Loucy (cell line): ENCODE measurements around the gene VPS16.

Experiments used
- EZH2phosphoT487 ChIP-seq: fragments of 200-600 bp; IDR thresholded peaks from 2 replicates; pipeline ENCODE4 v1.6.1; 2018; ENCODE audit warnings: antibody characterized with exemption, mild to moderate bottlenecking, moderate library complexity, borderline replicate concordance
- TF ChIP-seq, protein P1 (sequence below): fragments of 200-600 bp; sonication (generic); conservative IDR thresholded peaks from 2 replicates; pipeline ENCODE4 v1.5.1; 2014; ENCODE audit warnings: mild to moderate bottlenecking, antibody characterized with exemption, low read length

DNA sequence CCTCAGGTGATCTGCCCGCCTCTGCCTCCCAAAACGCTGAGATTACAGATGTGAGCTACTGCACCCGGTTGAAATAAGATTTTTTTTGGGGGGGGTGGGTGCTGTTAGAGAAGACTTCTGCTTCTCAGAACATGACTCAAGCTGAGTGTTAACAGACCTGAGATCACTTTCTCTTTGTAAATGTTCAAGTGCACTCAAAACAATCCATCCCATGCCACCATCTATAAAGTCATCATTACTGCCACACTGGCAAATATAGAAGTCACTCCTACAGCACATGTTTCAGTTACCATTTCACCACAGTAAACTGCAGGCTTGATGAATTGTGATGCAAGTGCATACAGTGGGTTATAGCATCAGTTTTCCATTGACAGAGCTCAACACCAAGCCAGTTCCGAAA, 9.0 kb downstream of the VPS16 start:
- TF ChIP-seq, protein P1, sequence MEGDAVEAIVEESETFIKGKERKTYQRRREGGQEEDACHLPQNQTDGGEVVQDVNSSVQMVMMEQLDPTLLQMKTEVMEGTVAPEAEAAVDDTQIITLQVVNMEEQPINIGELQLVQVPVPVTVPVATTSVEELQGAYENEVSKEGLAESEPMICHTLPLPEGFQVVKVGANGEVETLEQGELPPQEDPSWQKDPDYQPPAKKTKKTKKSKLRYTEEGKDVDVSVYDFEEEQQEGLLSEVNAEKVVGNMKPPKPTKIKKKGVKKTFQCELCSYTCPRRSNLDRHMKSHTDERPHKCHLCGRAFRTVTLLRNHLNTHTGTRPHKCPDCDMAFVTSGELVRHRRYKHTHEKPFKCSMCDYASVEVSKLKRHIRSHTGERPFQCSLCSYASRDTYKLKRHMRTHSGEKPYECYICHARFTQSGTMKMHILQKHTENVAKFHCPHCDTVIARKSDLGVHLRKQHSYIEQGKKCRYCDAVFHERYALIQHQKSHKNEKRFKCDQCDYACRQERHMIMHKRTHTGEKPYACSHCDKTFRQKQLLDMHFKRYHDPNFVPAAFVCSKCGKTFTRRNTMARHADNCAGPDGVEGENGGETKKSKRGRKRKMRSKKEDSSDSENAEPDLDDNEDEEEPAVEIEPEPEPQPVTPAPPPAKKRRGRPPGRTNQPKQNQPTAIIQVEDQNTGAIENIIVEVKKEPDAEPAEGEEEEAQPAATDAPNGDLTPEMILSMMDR, result no peak
- TF ChIP-seq EZH2phosphoT487, result no peak
